Caco-2 (cell line): Measurements from ENCODE around the gene MED12L. TPM values are rescaled to one million over a fixed set of nuclear protein-coding genes. Genes with fewer than 3 reads are reported as not detected.

Source experiments
- BruUV-seq: library from RNA; stranded (reverse); fragments of 400-500 nt; replicated peaks from 2 replicates; lab custom pipeline; 2021; lab: Mats Ljungman, UMichigan
- CTCF ChIA-PET: fragments of 300-600 bp; sonication (Branson Sonifier 250); formaldehyde crosslinking; loops from one replicate; lab custom pipeline; 2022; ENCODE audit warnings: antibody characterized with exemption; lab: Charles Lee
- POLR2A ChIA-PET: fragments of 300-600 bp; sonication (Branson Sonifier 250); formaldehyde crosslinking; loops from one replicate; lab custom pipeline; 2022; ENCODE audit warnings: antibody characterized with exemption; lab: Charles Lee
- DNase-seq, 2 experiments: peaks; one replicate each; pipeline versions ENCODE4 v3.0.0 to v3.0.0-alpha.2; 2020 to 2022
- H3K27me3 ChIP-seq: replicated peaks from 2 replicates; pipeline ENCODE4 v1.6.0; 2011; ENCODE audit warnings: low read length; ENCODE audit not compliant: control insufficient read depth, insufficient read depth
- H3K36me3 ChIP-seq: 2 replicates; pipeline ENCODE4 v1.5.1; 2011; ENCODE audit warnings: low read length; ENCODE audit not compliant: control insufficient read depth, insufficient read depth
- H3K4me1 ChIP-seq: fragments of 250-450 bp; sonication (Bioruptor Pico); 2 replicates; pipeline ENCODE4 v1.5.1; 2020; ENCODE audit warnings: mild to moderate bottlenecking
- H3K4me3 ChIP-seq: 2 replicates; pipeline ENCODE4 v1.5.1; 2011; ENCODE audit warnings: low read depth, mild to moderate bottlenecking, control low read depth, low read length
- H3K9me3 ChIP-seq: fragments of 250-450 bp; sonication (Bioruptor Pico); 2 replicates; pipeline ENCODE4 v1.5.1; 2020; ENCODE audit warnings: mild to moderate bottlenecking, moderate library complexity
- H3K27ac Mint-ChIP-seq: one replicate; pipeline ENCODE4 v1.8.0; 2022; ENCODE audit warnings: mixed read lengths; ENCODE audit not compliant: unreplicated experiment
- H3K27me3 Mint-ChIP-seq: one replicate; pipeline ENCODE4 v1.8.0; 2022; ENCODE audit warnings: mixed read lengths; ENCODE audit not compliant: insufficient read depth, unreplicated experiment
- H3K36me3 Mint-ChIP-seq: one replicate; pipeline ENCODE4 v1.8.0; 2022; ENCODE audit warnings: mild to moderate bottlenecking, mixed read lengths; ENCODE audit not compliant: insufficient read depth, unreplicated experiment
- H3K4me1 Mint-ChIP-seq: one replicate; pipeline ENCODE4 v1.8.0; 2022; ENCODE audit warnings: low read depth, mixed read lengths; ENCODE audit not compliant: unreplicated experiment
- H3K4me3 Mint-ChIP-seq: one replicate; pipeline ENCODE4 v1.8.0; 2022; ENCODE audit warnings: mild to moderate bottlenecking, moderate library complexity, mixed read lengths; ENCODE audit not compliant: unreplicated experiment
- H3K9me3 Mint-ChIP-seq: one replicate; pipeline ENCODE4 v1.8.0; 2022; ENCODE audit warnings: mixed read lengths; ENCODE audit not compliant: unreplicated experiment
- intact Hi-C: fragments of 100-400 bp; cut with micrococcal nuclease; formaldehyde crosslinking; loops from one replicate; pipeline ENCODE4 v1.10.0; 2022; ENCODE audit not compliant: unreplicated experiment
- total RNA-seq: library from RNA; stranded (reverse); gene quantifications from 2 replicates; pipeline ENCODE4 v1.2.3, GENCODE V29; 2022
- TF ChIP-seq, protein P1 (sequence below), 2 experiments: fragments of 200-600 bp in 1 of 2; IDR thresholded peaks; 1 replicate in 1 of 2; 2 replicates in 1 of 2; pipeline versions ENCODE4 v1.5.1 to v1.8.0; 2011 to 2022; ENCODE audit warnings: antibody characterized with exemption in 1 of 2, control low read depth in 1 of 2, inconsistent platforms in 1 of 2, low read depth in 1 of 2, low read length in 1 of 2, mild to moderate bottlenecking in 1 of 2, moderate library complexity in 1 of 2; ENCODE audit not compliant: insufficient read depth in 1 of 2, severe bottlenecking in 1 of 2, unreplicated experiment in 1 of 2

The MED12L gene
- total RNA-seq, 1 experiment from 2014 or later: 21.5 TPM

DNA sequence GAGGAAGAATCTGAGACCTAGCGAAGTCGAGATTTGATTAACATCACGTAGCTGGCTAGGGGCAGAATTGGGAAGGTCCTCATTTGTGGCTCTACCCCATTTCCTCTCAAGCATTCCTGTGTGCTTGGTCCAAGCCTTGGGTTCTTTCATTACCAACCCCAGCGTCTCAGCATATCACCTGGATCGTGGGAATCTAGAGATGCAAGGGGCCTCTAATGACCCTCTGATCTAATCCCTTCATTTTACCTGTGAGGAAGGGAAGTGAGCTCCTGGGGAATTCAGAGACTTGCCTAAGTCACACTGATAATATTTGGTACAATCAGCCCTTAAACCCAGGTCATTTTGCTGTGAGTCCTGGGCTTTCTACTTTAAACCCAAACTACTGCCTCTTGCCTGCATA is 229.1 kb downstream of the MED12L start:
- intact Hi-C loops: no loop called here
- no TSS peak for BruUV-seq
- H3K4me3 ChIP-seq: no peak overlapping the region
- Mint-ChIP-seq H3K9me3 (no peaks in the 10 kb centered on the region), H3K4me1 (peaks cover 12% of the 10 kb centered on the region), H3K27ac (peak overlapping the region; percentile 46), H3K4me3 (no peak overlapping the region), H3K36me3 (no peaks in the 10 kb centered on the region), H3K27me3 (no peaks in the 10 kb centered on the region)
- H3K4me1 ChIP-seq: no peaks in the 10 kb centered on the region
- ChIA-PET CTCF (no interaction called here), POLR2A (no interaction called here)
- H3K9me3 ChIP-seq: no peaks in the 10 kb centered on the region
- H3K36me3 ChIP-seq: no peaks in the 10 kb centered on the region
- DNase-seq: no peak
- TF ChIP-seq, protein P1, sequence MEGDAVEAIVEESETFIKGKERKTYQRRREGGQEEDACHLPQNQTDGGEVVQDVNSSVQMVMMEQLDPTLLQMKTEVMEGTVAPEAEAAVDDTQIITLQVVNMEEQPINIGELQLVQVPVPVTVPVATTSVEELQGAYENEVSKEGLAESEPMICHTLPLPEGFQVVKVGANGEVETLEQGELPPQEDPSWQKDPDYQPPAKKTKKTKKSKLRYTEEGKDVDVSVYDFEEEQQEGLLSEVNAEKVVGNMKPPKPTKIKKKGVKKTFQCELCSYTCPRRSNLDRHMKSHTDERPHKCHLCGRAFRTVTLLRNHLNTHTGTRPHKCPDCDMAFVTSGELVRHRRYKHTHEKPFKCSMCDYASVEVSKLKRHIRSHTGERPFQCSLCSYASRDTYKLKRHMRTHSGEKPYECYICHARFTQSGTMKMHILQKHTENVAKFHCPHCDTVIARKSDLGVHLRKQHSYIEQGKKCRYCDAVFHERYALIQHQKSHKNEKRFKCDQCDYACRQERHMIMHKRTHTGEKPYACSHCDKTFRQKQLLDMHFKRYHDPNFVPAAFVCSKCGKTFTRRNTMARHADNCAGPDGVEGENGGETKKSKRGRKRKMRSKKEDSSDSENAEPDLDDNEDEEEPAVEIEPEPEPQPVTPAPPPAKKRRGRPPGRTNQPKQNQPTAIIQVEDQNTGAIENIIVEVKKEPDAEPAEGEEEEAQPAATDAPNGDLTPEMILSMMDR (IDR thresholded peaks at IDR 0.05; ENCODE audit: insufficient read depth in 1 of 2, low read depth in 1 of 2, low read length in 1 of 2, severe bottlenecking in 1 of 2, unreplicated experiment in 1 of 2): no peak
- H3K27me3 ChIP-seq: no peaks in the 10 kb centered on the region

DNA sequence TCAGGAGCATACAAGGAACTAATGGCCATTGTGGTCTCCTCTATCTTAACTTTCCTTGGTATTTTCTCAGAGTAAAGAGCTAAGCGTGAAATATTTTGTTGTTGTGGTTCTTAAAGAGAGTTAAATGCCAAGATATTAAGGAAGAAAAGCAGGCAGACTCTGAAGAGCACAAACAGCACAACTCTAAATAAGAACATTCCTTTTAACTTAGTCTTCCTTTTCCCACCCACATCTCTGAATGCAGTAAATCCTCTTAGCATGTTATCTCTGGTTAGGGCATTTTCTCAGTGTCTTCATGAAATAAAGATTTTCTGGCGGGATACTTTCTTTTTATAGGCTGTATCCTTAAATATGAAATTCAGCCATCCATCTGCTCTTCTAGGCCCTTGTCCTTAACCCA is 229.7 kb downstream of the MED12L start:
- intact Hi-C loops: no loop called here
- no peaks in the 10 kb centered on the region for H3K27me3 Mint-ChIP-seq
- H3K4me3 Mint-ChIP-seq: no peak overlapping the region
- Histone ChIP-seq H3K4me3 (no peak overlapping the region), H3K4me1 (no peaks in the 10 kb centered on the region), H3K9me3 (no peaks in the 10 kb centered on the region), H3K36me3 (no peaks in the 10 kb centered on the region), H3K27me3 (no peaks in the 10 kb centered on the region)
- no TSS peak for BruUV-seq
- peak overlapping the region; percentile 46 for H3K27ac Mint-ChIP-seq
- no peaks in the 10 kb centered on the region for H3K36me3 Mint-ChIP-seq
- TF ChIP-seq, protein P1 (IDR thresholded peaks at IDR 0.05; ENCODE audit: insufficient read depth in 1 of 2, low read depth in 1 of 2, low read length in 1 of 2, severe bottlenecking in 1 of 2, unreplicated experiment in 1 of 2): no peak
- DNase-seq: no peak
- no peaks in the 10 kb centered on the region for H3K9me3 Mint-ChIP-seq
- ChIA-PET POLR2A (no interaction called here), CTCF (no interaction called here)
- peaks cover 12% of the 10 kb centered on the region for H3K4me1 Mint-ChIP-seq

DNA sequence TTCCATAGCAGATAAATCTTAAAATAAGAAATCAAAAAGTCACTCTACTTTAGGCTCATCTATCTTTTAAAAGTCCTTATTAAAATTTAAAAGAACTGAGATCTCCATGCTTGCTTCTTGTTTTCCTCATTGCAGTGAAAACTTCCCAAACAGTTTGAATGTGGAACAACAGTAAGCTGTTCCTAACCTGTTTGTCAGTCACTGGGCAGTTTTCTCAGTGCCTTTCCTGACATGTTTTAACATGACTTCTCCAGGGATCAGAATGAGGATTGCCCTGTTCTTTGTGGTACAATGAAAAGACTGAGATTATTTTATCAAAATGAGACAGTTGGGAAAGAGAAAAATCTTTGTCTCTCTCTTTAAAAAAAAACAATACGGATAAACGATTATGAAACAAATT is 230.4 kb downstream of the MED12L start:
- intact Hi-C loops: no loop called here
- Histone ChIP-seq H3K27me3 (no peaks in the 10 kb centered on the region), H3K4me3 (no peak overlapping the region)

More for the DNA sequence above, 230.4 kb downstream of the MED12L start:
- no peaks in the 10 kb centered on the region for H3K4me1 ChIP-seq
- POLR2A ChIA-PET: no interaction called here
- CTCF ChIA-PET: no interaction called here
- peak overlapping the region; percentile 26 for H3K4me3 Mint-ChIP-seq
- DNase-seq: no peak
- H3K27me3 Mint-ChIP-seq: no peaks in the 10 kb centered on the region
- H3K9me3 Mint-ChIP-seq: no peaks in the 10 kb centered on the region
- TF ChIP-seq, protein P1 (IDR thresholded peaks at IDR 0.05; ENCODE audit: insufficient read depth in 1 of 2, low read depth in 1 of 2, low read length in 1 of 2, severe bottlenecking in 1 of 2, unreplicated experiment in 1 of 2): no peak
- H3K36me3 Mint-ChIP-seq: no peaks in the 10 kb centered on the region
- BruUV-seq: no TSS peak
- peaks cover 12% of the 10 kb centered on the region for H3K4me1 Mint-ChIP-seq
- no peaks in the 10 kb centered on the region for H3K9me3 ChIP-seq
- H3K36me3 ChIP-seq: no peaks in the 10 kb centered on the region
- H3K27ac Mint-ChIP-seq: no peak overlapping the region
